OCI-LY1 (cell line): ENCODE measurements around the gene TUBB3.

ENCODE experiments used
- EZH2 ChIP-seq: fragments of 200-600 bp; sonication (generic), shearing (Covaris generic); IDR thresholded peaks from 2 replicates; pipeline ENCODE4 v1.8.0; 2017; ENCODE audit warnings: borderline replicate concordance, mixed run types, mild to moderate bottlenecking, antibody characterized with exemption, low read length, moderate library complexity, mixed read lengths
- TF ChIP-seq, protein P1 (sequence below): fragments of 200-600 bp; sonication (generic), shearing (Covaris generic); IDR thresholded peaks from 2 replicates; pipeline ENCODE4 v1.5.1; 2017; ENCODE audit warnings: mild to moderate bottlenecking, antibody characterized with exemption, low read length, moderate library complexity, mixed read lengths

DNA sequence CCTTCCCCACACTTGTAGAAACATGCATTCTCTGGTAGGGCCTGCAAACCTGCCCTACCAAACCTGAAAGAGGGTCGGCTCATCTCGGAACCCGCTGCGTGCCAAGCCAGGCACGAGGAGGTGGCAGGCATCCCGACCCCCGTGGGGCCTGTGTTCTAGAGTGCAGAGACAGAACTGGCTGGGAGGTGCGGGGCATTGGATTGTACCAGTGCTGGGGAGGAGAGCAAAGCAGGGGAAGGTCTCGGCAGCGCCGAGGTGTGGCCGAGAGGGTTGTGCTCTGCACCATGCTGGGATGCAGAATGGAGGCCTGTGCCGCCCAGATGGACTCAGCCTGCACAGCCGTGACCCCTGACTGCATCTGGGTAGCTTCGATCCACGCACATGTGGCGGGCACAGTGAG is 22.3 kb upstream of the TUBB3 start:
- no peak for TF ChIP-seq EZH2
- TF ChIP-seq, protein P1, sequence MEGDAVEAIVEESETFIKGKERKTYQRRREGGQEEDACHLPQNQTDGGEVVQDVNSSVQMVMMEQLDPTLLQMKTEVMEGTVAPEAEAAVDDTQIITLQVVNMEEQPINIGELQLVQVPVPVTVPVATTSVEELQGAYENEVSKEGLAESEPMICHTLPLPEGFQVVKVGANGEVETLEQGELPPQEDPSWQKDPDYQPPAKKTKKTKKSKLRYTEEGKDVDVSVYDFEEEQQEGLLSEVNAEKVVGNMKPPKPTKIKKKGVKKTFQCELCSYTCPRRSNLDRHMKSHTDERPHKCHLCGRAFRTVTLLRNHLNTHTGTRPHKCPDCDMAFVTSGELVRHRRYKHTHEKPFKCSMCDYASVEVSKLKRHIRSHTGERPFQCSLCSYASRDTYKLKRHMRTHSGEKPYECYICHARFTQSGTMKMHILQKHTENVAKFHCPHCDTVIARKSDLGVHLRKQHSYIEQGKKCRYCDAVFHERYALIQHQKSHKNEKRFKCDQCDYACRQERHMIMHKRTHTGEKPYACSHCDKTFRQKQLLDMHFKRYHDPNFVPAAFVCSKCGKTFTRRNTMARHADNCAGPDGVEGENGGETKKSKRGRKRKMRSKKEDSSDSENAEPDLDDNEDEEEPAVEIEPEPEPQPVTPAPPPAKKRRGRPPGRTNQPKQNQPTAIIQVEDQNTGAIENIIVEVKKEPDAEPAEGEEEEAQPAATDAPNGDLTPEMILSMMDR: no peak
